Breast epithelium (tissue), 4 donors: ENCODE data around the gene CCDC184. TPM values are rescaled to one million over a fixed set of nuclear protein-coding genes. Genes with fewer than 3 reads are reported as not detected.

ENCODE experiments used
- DNase-seq, 2 donors: peaks; one replicate each; pipeline ENCODE4 v3.0.0-alpha.2; 2019; ENCODE audit warnings: low spot score in 2 of 2
- H3K27ac ChIP-seq, 2 donors: fragments of 200-600 bp; sonication (generic) in 1 of 2; one replicate each; pipeline ENCODE4 v1.5.1; 2016 to 2019; ENCODE audit warnings: mild to moderate bottlenecking in 1 of 2
- H3K27me3 ChIP-seq, 2 donors: fragments of 200-600 bp; sonication (generic) in 1 of 2; one replicate each; pipeline versions ENCODE4 v1.5.1 to v1.6.0; 2017 to 2019; ENCODE audit warnings: control low read depth in 1 of 2, mild to moderate bottlenecking in 1 of 2
- H3K36me3 ChIP-seq: fragments of 200-600 bp; one replicate; pipeline ENCODE4 v1.5.1; 2019
- H3K4me1 ChIP-seq, 2 donors: fragments of 200-600 bp; sonication (generic); one replicate each; pipeline ENCODE4 v1.5.1; 2016 to 2019; ENCODE audit warnings: control low read depth in 1 of 2
- H3K4me3 ChIP-seq, 3 donors: fragments of 200-600 bp; sonication (generic); 1 replicate in 2 of 3; 2 replicates in 1 of 3; pipeline ENCODE4 v1.5.1; 2016 to 2019; ENCODE audit warnings: mild to moderate bottlenecking in 3 of 3, moderate library complexity in 2 of 3
- H3K9me3 ChIP-seq, 2 donors: fragments of 200-600 bp; sonication (generic) in 1 of 2; one replicate each; pipeline ENCODE4 v1.5.1; 2016 to 2019; ENCODE audit warnings: control low read depth in 1 of 2
- POLR2A ChIP-seq: fragments of 450-650 bp; IDR thresholded peaks from one replicate; pipeline ENCODE4 v1.6.1; 2016; ENCODE audit warnings: antibody characterized with exemption, mild to moderate bottlenecking, moderate library complexity
- POLR2AphosphoS5 ChIP-seq, 3 donors: sonication (generic); formaldehyde crosslinking; IDR thresholded peaks; one replicate each; pipeline ENCODE4 v1.6.1; 2017; ENCODE audit warnings: antibody characterized with exemption in 3 of 3
- intact Hi-C: fragments of 100-400 bp; cut with DNase I; formaldehyde crosslinking; loops from one replicate; pipeline ENCODE4 v1.15.1; 2023; ENCODE audit warnings: low total_unique reads
- total RNA-seq, 3 donors: library from RNA; depleted of rRNA; stranded (reverse); fragments of >200 nt; gene quantifications; one replicate each; pipeline ENCODE4 v1.1.0, GENCODE V29; 2016
- TF ChIP-seq, protein P1 (sequence below), 3 donors: fragments of 450-650 bp; IDR thresholded peaks; one replicate each; pipeline ENCODE4 v1.5.1; 2016 to 2017; ENCODE audit warnings: antibody characterized with exemption in 3 of 3, mild to moderate bottlenecking in 3 of 3, moderate library complexity in 3 of 3

CCDC184 gene
- 1 to 10 TPM in 1 of 3 donors, under 1 TPM in 2; 0.44 to 2.0 (median 0.48) TPM for total RNA-seq

DNA sequence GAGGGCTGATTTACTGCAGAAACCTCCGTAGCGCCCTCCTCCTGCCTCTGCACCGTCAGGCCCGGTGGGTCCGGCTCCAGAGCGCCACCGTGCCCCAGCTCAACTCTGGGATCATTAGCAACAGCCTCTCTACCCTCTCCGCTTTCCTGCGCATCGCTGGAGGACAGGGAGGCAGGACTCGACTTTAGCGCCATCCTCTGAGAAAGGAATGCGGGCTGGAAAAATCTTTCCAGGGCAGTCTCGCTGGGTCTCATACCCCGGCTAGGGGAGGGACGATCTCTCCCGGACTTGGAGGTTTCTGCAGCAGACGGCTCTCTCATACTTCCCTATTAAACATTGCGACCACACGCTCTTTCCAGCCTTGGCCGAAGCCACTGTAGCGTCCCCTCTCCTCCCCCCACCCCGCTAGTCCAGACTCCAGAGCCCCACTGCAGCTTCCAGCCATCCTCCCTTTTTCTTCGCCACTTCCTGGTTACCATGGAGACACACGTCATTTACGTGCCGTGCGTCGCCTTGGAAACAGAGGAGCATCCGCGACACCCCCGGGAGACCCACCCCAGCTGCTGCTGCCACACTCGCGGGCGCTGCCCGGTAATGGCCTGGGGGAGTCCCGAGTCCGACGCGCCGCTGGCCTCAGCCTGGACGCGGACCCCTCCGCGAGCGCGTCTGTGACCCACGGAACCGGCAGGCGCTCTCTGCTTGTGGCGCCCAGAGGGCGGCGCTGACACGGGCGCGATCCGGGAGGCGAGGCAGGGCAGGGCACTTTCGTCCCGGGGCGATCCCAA is at the start of gene CCDC184:
TSS of gene CCDC184 (plus strand) at position 554 of the 785 bp plus-strand sequence. CDS start 479 bp downstream, outside the sequence.
- H3K4me1 ChIP-seq, result peaks cover 0 to 6% of the 10 kb centered on the region in 2 donors
- H3K27ac ChIP-seq, result peak within 1 kb of the TSS in 1 of 2 donors; percentile 75
- H3K36me3 ChIP-seq, result no peaks in the 10 kb centered on the region
- no peaks in the 10 kb centered on the region for H3K9me3 ChIP-seq
- intact Hi-C loops, result no loop called here
- TF ChIP-seq, protein P1, sequence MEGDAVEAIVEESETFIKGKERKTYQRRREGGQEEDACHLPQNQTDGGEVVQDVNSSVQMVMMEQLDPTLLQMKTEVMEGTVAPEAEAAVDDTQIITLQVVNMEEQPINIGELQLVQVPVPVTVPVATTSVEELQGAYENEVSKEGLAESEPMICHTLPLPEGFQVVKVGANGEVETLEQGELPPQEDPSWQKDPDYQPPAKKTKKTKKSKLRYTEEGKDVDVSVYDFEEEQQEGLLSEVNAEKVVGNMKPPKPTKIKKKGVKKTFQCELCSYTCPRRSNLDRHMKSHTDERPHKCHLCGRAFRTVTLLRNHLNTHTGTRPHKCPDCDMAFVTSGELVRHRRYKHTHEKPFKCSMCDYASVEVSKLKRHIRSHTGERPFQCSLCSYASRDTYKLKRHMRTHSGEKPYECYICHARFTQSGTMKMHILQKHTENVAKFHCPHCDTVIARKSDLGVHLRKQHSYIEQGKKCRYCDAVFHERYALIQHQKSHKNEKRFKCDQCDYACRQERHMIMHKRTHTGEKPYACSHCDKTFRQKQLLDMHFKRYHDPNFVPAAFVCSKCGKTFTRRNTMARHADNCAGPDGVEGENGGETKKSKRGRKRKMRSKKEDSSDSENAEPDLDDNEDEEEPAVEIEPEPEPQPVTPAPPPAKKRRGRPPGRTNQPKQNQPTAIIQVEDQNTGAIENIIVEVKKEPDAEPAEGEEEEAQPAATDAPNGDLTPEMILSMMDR (IDR thresholded peaks at IDR 0.05), result no peak
- TF ChIP-seq POLR2AphosphoS5 (IDR thresholded peaks at IDR 0.05), result no peak
- no peak for TF ChIP-seq POLR2A
- H3K27me3 ChIP-seq, result peaks cover 2 to 32% of the 10 kb centered on the region in 2 donors
- peak within 1 kb of the TSS; percentile 59 to 88 (median 65) for H3K4me3 ChIP-seq
- DNase-seq, result no peak

DNA sequence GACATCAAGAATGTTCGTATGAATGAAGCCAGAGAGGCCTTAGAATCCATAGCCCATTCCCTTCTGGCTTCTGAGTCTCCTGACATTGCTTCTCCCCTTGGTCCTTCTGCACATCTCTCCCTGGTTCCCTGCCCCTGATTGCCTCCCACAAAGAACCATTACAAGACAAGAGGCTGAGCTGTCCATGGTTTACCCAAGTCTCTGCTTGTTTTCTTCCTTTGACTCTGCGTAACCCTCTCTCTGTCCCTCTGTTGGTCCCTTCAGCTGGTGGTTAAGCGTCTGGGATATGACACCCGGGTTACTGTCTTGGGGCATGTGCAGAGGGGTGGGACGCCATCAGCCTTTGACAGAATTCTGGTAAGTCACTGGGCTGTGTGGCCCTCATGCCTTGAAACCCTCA is 48.4 kb upstream of the CCDC184 start:
- intact Hi-C loops, result no loop called here

DNA sequence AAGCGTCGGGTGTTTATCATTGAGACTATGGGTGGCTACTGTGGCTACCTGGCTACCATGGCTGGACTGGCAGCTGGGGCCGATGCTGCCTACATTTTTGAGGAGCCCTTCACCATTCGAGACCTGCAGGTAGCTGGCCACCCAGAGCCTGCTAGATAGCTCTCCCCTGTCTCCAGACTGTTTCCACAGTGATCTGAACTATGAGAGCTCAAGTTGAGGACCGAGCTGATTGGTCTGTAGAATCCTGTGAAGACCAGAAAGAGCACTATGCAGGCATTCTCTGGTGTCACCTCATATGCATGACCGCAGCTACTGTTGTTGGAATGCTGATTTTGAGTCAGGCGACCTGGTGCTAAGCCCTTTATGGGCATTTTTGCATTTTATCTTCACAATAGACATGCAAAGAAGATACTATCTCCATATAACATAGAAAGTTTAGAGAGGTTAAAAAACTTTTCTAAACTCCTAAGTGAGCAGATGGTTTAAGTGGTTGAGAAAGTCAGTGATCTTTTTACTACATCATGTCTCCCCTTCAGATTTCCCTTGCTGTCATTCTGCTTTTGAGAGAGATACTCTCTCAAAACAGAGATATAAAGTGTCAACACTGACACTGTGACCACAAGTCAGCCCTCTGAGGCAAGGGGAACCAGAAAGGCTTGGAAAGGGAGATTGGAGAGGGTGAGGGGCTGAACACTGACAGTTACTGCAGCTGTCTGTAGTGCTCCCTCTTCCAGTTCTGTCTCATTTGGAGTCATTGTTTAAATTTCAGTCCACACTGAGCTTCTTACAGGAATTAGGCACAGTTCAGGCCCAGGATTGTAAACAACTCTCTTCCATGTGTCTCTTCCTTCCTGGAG is 40.4 kb upstream of the CCDC184 start:
- intact Hi-C loops, result no loop called here
- no peak overlapping the region for H3K4me3 ChIP-seq
- H3K4me1 ChIP-seq, result no peaks in the 10 kb centered on the region
- H3K9me3 ChIP-seq, result no peaks in the 10 kb centered on the region
- no peak overlapping the region for H3K27ac ChIP-seq
- H3K36me3 ChIP-seq, result no peaks in the 10 kb centered on the region
- DNase-seq, result no peak
- TF ChIP-seq POLR2AphosphoS5 (IDR thresholded peaks at IDR 0.05) (no peak), POLR2A (no peak)
- TF ChIP-seq, protein P1 (IDR thresholded peaks at IDR 0.05), result no peak
- H3K27me3 ChIP-seq, result no peaks in the 10 kb centered on the region

More for the DNA sequence above, 48.4 kb upstream of the CCDC184 start:
- H3K27ac ChIP-seq, result no peak overlapping the region
- H3K27me3 ChIP-seq, result no peaks in the 10 kb centered on the region
- H3K36me3 ChIP-seq, result peaks cover 11% of the 10 kb centered on the region
- no peaks in the 10 kb centered on the region for H3K9me3 ChIP-seq
- no peak for DNase-seq
- H3K4me1 ChIP-seq, result no peaks in the 10 kb centered on the region
- TF ChIP-seq, protein P1 (IDR thresholded peaks at IDR 0.05), result no peak
- no peak for TF ChIP-seq POLR2A
- no peak for TF ChIP-seq POLR2AphosphoS5 (IDR thresholded peaks at IDR 0.05)
- H3K4me3 ChIP-seq, result no peak overlapping the region

DNA sequence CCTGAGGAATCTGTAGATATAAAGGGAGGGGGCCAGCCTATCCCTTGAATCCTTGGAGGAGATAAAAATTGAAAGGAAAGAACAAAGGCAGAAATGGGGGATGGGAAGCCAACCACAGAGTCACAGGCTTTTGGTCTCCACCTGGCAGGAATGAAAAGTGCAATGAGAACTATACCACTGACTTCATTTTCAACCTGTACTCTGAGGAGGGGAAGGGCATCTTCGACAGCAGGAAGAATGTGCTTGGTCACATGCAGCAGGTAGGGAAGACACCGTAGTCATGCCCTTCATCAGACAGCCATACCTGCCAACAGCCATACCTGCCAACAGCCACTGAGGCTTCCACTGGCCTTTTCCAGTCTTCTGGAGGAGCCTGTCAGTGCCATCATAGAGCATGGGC is 39.5 kb upstream of the CCDC184 start:
- H3K27me3 ChIP-seq, result no peaks in the 10 kb centered on the region
- DNase-seq, result no peak

More for the DNA sequence above, 39.5 kb upstream of the CCDC184 start:
- no peaks in the 10 kb centered on the region for H3K36me3 ChIP-seq
- intact Hi-C loops, result no loop called here
- no peaks in the 10 kb centered on the region for H3K9me3 ChIP-seq
- H3K27ac ChIP-seq, result no peak overlapping the region
- H3K4me1 ChIP-seq, result no peaks in the 10 kb centered on the region
- TF ChIP-seq, protein P1 (IDR thresholded peaks at IDR 0.05), result no peak
- TF ChIP-seq POLR2A, result no peak
- no peak for TF ChIP-seq POLR2AphosphoS5 (IDR thresholded peaks at IDR 0.05)
- H3K4me3 ChIP-seq, result no peak overlapping the region
